DOHH2 (cell line): Measurements from ENCODE around the gene CARS2.
"Not testable (repeated sequence)": the region's sequence is repeated elsewhere in the genome, so short reads cannot be mapped to it uniquely, and the experiment has no call there.

Experiments used
- H3F3A ChIP-seq: fragments of 200-600 bp; sonication (generic), shearing (Covaris generic); 2 replicates; pipeline ENCODE4 v1.6.0; 2016; ENCODE audit warnings: antibody characterized with exemption, mild to moderate bottlenecking; ENCODE audit not compliant: control insufficient read depth, insufficient read depth
- H3K27ac ChIP-seq: fragments of 200-600 bp; sonication (generic); 2 replicates; pipeline ENCODE4 v1.5.1; 2014; ENCODE audit warnings: low read depth, mild to moderate bottlenecking, low read length, moderate library complexity
- H3K27me3 ChIP-seq: fragments of 200-600 bp; sonication (generic); 2 replicates; pipeline ENCODE4 v1.6.1; 2014; ENCODE audit warnings: mild to moderate bottlenecking, low read length, mixed read lengths; ENCODE audit not compliant: control insufficient read depth
- H3K36me3 ChIP-seq: fragments of 200-600 bp; sonication (generic); 2 replicates; pipeline ENCODE4 v1.6.1; 2014; ENCODE audit warnings: mild to moderate bottlenecking, low read length, moderate library complexity, mixed read lengths; ENCODE audit not compliant: control insufficient read depth
- H3K4me1 ChIP-seq: fragments of 200-600 bp; sonication (generic); 2 replicates; pipeline ENCODE4 v1.6.1; 2014; ENCODE audit warnings: mild to moderate bottlenecking, low read length, mixed read lengths; ENCODE audit not compliant: control insufficient read depth
- H3K4me2 ChIP-seq: fragments of 200-600 bp; sonication (generic); 2 replicates; pipeline ENCODE4 v1.6.0; 2014; ENCODE audit warnings: mild to moderate bottlenecking, low read length, moderate library complexity
- H3K4me3 ChIP-seq: fragments of 200-600 bp; sonication (generic); 2 replicates; pipeline ENCODE4 v1.5.1; 2014; ENCODE audit warnings: mild to moderate bottlenecking, low read length, mixed read lengths
- H3K79me2 ChIP-seq: fragments of 200-600 bp; sonication (generic); 2 replicates; pipeline ENCODE4 v1.6.1; 2014; ENCODE audit warnings: mild to moderate bottlenecking, low read length, mixed read lengths; ENCODE audit not compliant: control insufficient read depth
- H3K9me2 ChIP-seq: fragments of 200-600 bp; sonication (generic); replicated peaks from 2 replicates; pipeline ENCODE4 v1.6.1; 2014; ENCODE audit warnings: mild to moderate bottlenecking, low read length, mixed read lengths; ENCODE audit not compliant: control insufficient read depth
- H3K9me3 ChIP-seq: fragments of 200-600 bp; sonication (generic); 2 replicates; pipeline ENCODE4 v1.6.1; 2014; ENCODE audit warnings: antibody characterized with exemption, low read length, mixed read lengths; ENCODE audit not compliant: control insufficient read depth, insufficient read depth
- H4K20me1 ChIP-seq: fragments of 200-600 bp; sonication (generic); 2 replicates; pipeline ENCODE4 v1.6.0; 2014; ENCODE audit warnings: low read depth, mild to moderate bottlenecking, antibody characterized with exemption, low read length, moderate library complexity; ENCODE audit not compliant: control insufficient read depth, insufficient read depth
- EZH2phosphoT487 ChIP-seq: fragments of 200-600 bp; sonication (generic); IDR thresholded peaks from 2 replicates; pipeline ENCODE4 v1.6.1; 2017; ENCODE audit warnings: borderline replicate concordance, mild to moderate bottlenecking, antibody characterized with exemption, low read length, moderate library complexity, mixed read lengths
- TF ChIP-seq, protein P1 (sequence below): fragments of 200-600 bp; sonication (generic); IDR thresholded peaks from one replicate; pipeline ENCODE4 v1.5.1; 2014; ENCODE audit warnings: antibody characterized with exemption, mild to moderate bottlenecking, low read depth, low read length; ENCODE audit not compliant: poor library complexity, severe bottlenecking

CARS2 gene

DNA sequence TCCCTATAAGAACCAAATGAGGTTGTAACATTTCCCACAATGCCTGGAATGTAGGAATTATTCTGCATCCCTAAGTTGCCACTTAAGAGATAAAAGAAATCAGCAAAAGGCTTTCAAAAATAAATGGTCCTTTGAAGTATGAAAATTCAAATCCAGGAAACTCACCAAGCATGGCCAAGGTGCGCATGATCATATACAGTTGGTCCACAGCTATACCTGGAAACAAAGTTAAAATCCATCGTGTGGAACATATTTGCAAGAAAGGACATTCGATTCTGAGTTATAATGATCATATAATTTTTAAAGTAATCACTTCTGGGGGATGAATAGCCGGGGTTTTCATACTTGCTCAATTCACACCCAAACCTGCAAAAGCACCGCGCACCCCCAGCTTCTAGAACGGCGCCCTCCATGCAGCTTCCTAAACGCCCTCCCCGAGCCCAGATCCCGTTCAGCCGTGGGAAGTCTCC lies 525 bp downstream of the CARS2 start:
- H3K9me3 ChIP-seq, result no peaks in the 10 kb centered on the region
- peak overlapping the region; percentile 93 for H3K4me3 ChIP-seq
- H3K4me1 ChIP-seq, result peaks cover 44% of the 10 kb centered on the region
- peak overlapping the region; percentile 72 for H3K4me2 ChIP-seq
- H3K79me2 ChIP-seq, result peaks cover 52% of the 10 kb centered on the region
- no peaks in the 10 kb centered on the region for H3K9me2 ChIP-seq
- no peaks in the 10 kb centered on the region for H3K27me3 ChIP-seq
- H3F3A ChIP-seq, result peaks cover 11% of the 10 kb centered on the region
- no peaks in the 10 kb centered on the region for H4K20me1 ChIP-seq
- TF ChIP-seq, protein P1, sequence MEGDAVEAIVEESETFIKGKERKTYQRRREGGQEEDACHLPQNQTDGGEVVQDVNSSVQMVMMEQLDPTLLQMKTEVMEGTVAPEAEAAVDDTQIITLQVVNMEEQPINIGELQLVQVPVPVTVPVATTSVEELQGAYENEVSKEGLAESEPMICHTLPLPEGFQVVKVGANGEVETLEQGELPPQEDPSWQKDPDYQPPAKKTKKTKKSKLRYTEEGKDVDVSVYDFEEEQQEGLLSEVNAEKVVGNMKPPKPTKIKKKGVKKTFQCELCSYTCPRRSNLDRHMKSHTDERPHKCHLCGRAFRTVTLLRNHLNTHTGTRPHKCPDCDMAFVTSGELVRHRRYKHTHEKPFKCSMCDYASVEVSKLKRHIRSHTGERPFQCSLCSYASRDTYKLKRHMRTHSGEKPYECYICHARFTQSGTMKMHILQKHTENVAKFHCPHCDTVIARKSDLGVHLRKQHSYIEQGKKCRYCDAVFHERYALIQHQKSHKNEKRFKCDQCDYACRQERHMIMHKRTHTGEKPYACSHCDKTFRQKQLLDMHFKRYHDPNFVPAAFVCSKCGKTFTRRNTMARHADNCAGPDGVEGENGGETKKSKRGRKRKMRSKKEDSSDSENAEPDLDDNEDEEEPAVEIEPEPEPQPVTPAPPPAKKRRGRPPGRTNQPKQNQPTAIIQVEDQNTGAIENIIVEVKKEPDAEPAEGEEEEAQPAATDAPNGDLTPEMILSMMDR, result no peak
- TF ChIP-seq EZH2phosphoT487, result no peak
- H3K27ac ChIP-seq, result peak overlapping the region; percentile 41
- peaks cover 45% of the 10 kb centered on the region for H3K36me3 ChIP-seq

DNA sequence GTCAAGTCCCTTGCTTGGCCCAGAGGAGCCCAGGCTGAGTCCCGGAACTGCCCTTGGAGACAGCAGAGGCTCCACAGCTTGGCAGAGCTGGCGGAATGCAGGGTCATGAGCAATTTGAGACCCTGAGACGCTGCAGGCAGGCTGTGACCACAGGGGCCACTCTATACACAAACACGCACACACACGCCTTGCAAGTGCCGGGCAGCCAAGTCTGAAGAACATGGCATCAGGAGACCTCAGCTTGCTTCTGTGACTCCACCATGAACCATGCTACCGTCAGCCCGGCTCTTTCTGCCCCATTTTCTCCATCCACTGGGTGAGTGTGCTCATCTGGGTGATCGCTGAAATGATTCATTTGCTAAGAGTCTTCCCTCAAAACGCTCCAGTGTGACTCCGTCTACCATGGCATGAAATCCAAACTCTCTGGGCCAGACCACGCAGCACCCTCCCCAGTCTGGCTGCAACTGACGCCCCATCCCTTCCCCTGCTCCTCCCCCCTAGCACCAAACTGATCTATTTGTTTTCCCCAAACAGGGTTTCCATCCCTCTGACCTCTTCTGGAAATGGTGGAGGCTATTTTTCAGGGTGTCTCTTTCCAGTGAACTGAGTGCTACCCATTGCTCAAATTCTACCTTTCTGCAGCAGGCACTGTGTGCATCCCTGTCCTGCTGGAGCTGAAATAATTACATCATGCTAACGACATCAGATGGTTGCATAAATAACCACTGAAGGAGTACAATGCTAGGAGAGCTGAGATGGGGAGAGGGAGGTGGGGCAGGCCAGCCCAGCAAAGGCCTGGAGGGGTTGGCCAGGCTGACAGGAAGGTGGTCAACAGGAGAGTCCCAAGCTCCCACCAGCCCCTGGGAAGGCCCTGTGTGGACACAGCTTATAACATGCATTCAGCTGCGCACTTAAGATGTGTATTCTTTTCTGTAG lies 3.1 kb downstream of the CARS2 start:
- Histone ChIP-seq H3K9me2 (no peaks in the 10 kb centered on the region), H3K79me2 (peaks cover 66% of the 10 kb centered on the region), H3K4me1 (peaks cover 66% of the 10 kb centered on the region), H3K27ac (no peak overlapping the region), H3K4me2 (peak overlapping the region; percentile 72; the same call in 1 of the 2 replicates), H3K36me3 (peaks cover 69% of the 10 kb centered on the region), H3K4me3 (no peak overlapping the region), H3K27me3 (no peaks in the 10 kb centered on the region), H3F3A (peaks cover 4% of the 10 kb centered on the region), H3K9me3 (no peaks in the 10 kb centered on the region), H4K20me1 (peaks cover 3% of the 10 kb centered on the region; the same call in 1 of the 2 replicates)
- TF ChIP-seq, protein P1, result no peak
- TF ChIP-seq EZH2phosphoT487, result no peak

DNA sequence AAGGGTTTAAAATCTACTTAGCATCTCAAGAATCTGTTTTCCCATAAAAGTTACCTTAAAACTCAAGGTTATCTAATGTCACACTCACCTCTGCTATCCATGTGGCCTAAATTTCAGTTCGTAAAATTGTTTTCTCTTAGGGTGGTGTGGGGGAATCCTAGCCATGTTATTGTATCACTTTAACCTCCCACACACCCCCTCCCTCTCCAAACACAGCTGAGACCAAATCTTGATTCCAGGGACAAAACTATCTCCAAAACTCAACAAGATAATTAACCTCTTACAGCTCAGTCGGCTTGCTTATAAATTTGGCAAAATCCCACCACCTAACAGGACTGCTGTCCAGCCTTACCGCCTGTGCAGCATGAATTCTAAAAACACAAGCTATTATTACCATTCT lies 3.8 kb downstream of the CARS2 start:
- Histone ChIP-seq H4K20me1 (peaks cover 3% of the 10 kb centered on the region; the same call in 1 of the 2 replicates), H3K36me3 (peaks cover 76% of the 10 kb centered on the region), H3K79me2 (peaks cover 70% of the 10 kb centered on the region), H3K9me2 (no peaks in the 10 kb centered on the region), H3K4me3 (no peak overlapping the region), H3K9me3 (no peaks in the 10 kb centered on the region), H3K27ac (no peak overlapping the region), H3K4me2 (peak overlapping the region; percentile 22; the same call in 1 of the 2 replicates), H3K27me3 (no peaks in the 10 kb centered on the region), H3F3A (no peaks in the 10 kb centered on the region), H3K4me1 (peaks cover 60% of the 10 kb centered on the region)
- TF ChIP-seq EZH2phosphoT487, result no peak
- TF ChIP-seq, protein P1, result no peak

DNA sequence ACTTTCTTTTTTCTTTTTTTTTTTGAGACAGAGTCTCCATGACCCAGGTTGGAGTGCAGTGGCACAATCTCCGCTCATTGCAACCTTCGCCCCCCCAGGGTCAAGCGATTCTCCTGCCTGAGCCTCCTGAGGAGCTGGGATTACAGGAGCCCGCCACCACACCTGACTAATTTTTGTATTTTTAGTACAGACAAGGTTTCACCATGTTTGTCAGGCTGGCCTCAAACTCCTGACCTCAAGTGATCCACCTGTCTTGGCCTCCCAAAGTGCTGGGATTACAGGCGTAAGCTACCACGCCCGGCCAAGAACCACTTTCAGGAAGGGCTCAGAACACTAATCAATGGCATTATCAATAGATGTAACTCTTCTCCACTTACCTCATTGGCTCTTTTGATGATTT lies 4.9 kb downstream of the CARS2 start:
- H3F3A ChIP-seq, H3K27ac ChIP-seq, H3K27me3 ChIP-seq, H3K4me2 ChIP-seq, H3K9me2 ChIP-seq, H3K4me3 ChIP-seq, H3K9me3 ChIP-seq, H4K20me1 ChIP-seq: not testable (repeated sequence)
- H3K79me2 ChIP-seq, result peaks cover 73% of the 10 kb centered on the region
- H3K4me1 ChIP-seq, result peaks cover 58% of the 10 kb centered on the region
- H3K36me3 ChIP-seq, result peaks cover 84% of the 10 kb centered on the region
